HUES48 (cell line): ENCODE measurements around the gene GLYATL2.

Source experiments
- H3K27ac ChIP-seq: one replicate; pipeline ENCODE4 v1.7.0; 2013; ENCODE audit warnings: low read depth, low read length, inconsistent platforms
- H3K27me3 ChIP-seq: 2 replicates; pipeline ENCODE4 v1.6.1; 2013; ENCODE audit warnings: mild to moderate bottlenecking, low read length; ENCODE audit not compliant: control insufficient read depth, insufficient read depth
- H3K36me3 ChIP-seq: 2 replicates; pipeline ENCODE4 v1.6.1; 2013; ENCODE audit warnings: low read length; ENCODE audit not compliant: control insufficient read depth, insufficient read depth
- H3K4me1 ChIP-seq: 2 replicates; pipeline ENCODE4 v1.6.1; 2013; ENCODE audit warnings: mild to moderate bottlenecking, low read length; ENCODE audit not compliant: control insufficient read depth, insufficient read depth
- H3K4me3 ChIP-seq: 2 replicates; pipeline ENCODE4 v1.5.1; 2013; ENCODE audit warnings: mild to moderate bottlenecking, low read depth, low read length
- H3K9ac ChIP-seq: 2 replicates; pipeline ENCODE4 v1.6.1; 2013; ENCODE audit warnings: mild to moderate bottlenecking, low read depth, low read length, moderate library complexity
- H3K9me3 ChIP-seq: 2 replicates; pipeline ENCODE4 v1.6.1; 2013; ENCODE audit warnings: low read length; ENCODE audit not compliant: control insufficient read depth, insufficient read depth

GLYATL2 gene, protein sequence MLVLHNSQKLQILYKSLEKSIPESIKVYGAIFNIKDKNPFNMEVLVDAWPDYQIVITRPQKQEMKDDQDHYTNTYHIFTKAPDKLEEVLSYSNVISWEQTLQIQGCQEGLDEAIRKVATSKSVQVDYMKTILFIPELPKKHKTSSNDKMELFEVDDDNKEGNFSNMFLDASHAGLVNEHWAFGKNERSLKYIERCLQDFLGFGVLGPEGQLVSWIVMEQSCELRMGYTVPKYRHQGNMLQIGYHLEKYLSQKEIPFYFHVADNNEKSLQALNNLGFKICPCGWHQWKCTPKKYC

DNA sequence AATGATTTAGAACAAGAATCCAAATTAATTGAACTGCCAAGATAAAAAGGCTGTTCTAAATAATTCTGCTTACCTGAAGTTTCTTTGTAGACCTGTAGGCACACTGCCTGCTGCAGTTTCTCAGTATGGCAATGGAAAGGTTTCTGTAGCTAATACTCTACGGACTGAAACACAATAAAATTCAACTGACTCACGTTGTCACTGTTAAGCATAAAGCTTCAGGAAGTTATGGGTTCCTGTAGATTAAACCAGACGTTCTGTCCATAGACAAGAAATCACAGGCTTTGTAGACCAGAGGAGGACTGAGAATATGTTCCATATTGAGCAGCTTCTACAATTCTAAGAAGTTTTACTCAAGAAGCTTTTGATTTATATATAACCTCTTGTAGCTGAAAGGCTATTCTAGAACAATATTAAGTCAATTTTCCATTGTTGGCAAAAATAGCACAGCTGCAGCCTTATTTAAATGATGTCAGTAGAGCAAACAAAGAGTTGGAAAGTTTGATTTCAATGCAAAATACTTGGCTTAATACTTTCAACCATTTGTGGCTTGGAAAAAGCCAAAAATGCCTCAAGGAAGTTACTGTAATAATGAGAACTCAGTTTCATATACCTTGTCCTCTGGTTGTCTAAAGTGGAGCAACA is at the start of gene GLYATL2:
Gene GLYATL2, minus strand, starts transcription at position 344 of the 645 bp plus-strand sequence. CDS start 5,092 bp downstream, outside the sequence.
- no peak within 1 kb of the TSS for H3K4me3 ChIP-seq
- no peaks in the 10 kb centered on the region for H3K36me3 ChIP-seq
- H3K9ac ChIP-seq: no peak within 1 kb of the TSS
- H3K4me1 ChIP-seq: no peaks in the 10 kb centered on the region
- no peak within 1 kb of the TSS for H3K27ac ChIP-seq
- H3K27me3 ChIP-seq: no peaks in the 10 kb centered on the region
- peaks cover 89% of the 10 kb centered on the region for H3K9me3 ChIP-seq

DNA sequence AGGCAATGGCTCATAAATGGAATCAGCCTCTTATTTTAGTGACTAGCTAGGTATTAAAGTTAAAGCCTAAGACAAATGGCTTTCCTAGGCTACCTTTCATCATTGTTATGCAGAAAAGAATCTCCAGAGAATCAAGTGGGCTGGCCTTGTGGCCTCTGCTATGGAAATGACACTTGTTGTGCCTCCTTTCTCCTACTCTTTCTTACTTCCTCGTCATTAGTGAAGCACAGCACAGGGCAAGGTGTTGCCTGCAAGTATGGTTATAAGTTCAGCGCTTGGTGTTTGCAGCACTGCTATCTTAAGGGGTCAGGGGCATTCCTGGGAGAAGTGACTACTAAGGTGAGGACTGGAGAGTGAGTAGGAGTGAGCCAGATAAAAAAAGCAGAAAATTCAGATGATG is 49.4 kb upstream of the GLYATL2 start:
- Histone ChIP-seq H3K4me3 (no peak overlapping the region), H3K36me3 (no peaks in the 10 kb centered on the region), H3K27me3 (no peaks in the 10 kb centered on the region), H3K9me3 (peaks cover 8% of the 10 kb centered on the region; the same call in 1 of the 2 replicates), H3K27ac (no peak overlapping the region), H3K9ac (no peak overlapping the region), H3K4me1 (no peaks in the 10 kb centered on the region)

- Histone ChIP-seq H3K9me3 (peaks cover 30% of the 10 kb centered on the region), H3K4me1 (no peaks in the 10 kb centered on the region)
These were observed 44.1 kb upstream of the GLYATL2 start for GRCh38 chr11:58888579-58888978.

GRCh38 chr11:58887452-58887851 is 42.9 kb upstream of the GLYATL2 start:
- Histone ChIP-seq H3K4me3 (no peak overlapping the region), H3K36me3 (no peaks in the 10 kb centered on the region), H3K27me3 (no peaks in the 10 kb centered on the region), H3K27ac (no peak overlapping the region), H3K9ac (no peak overlapping the region), H3K4me1 (no peaks in the 10 kb centered on the region), H3K9me3 (peaks cover 38% of the 10 kb centered on the region)

More at GRCh38 chr11:58888579-58888978, 44.1 kb upstream of the GLYATL2 start:
- H3K9ac ChIP-seq: no peak overlapping the region
- H3K27ac ChIP-seq: no peak overlapping the region
- no peaks in the 10 kb centered on the region for H3K27me3 ChIP-seq
- H3K36me3 ChIP-seq: no peaks in the 10 kb centered on the region
- H3K4me3 ChIP-seq: no peak overlapping the region

- H3K27me3 ChIP-seq: no peaks in the 10 kb centered on the region
- H3K4me1 ChIP-seq: no peaks in the 10 kb centered on the region
- no peak overlapping the region for H3K9ac ChIP-seq
- no peak overlapping the region for H3K27ac ChIP-seq
- no peaks in the 10 kb centered on the region for H3K36me3 ChIP-seq
- peaks cover 56% of the 10 kb centered on the region for H3K9me3 ChIP-seq
- H3K4me3 ChIP-seq: no peak overlapping the region
These were observed 36.1 kb upstream of the GLYATL2 start for GRCh38 chr11:58880625-58881024.

DNA sequence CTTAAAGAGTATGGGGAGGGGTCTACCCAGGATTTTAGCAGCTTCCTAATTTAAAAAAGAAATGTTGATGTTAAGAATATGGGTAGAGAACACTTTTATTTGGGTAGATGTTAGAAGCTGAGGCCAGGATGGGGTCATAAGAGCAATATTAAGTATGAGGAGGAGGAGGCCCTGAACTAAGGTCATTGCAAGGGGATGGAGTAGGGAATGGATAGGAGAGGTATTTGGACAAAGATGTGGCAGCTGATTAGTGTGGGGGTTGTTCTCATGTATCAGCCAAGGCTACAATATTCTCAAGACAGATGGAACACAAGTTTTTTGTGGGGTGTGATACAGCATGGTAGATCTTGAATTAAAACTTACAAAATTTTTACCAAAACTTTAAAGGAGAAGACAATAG is 35.7 kb upstream of the GLYATL2 start:
- no peak overlapping the region for H3K27ac ChIP-seq
- no peaks in the 10 kb centered on the region for H3K27me3 ChIP-seq
- H3K9me3 ChIP-seq: peaks cover 53% of the 10 kb centered on the region
- no peaks in the 10 kb centered on the region for H3K4me1 ChIP-seq
- H3K4me3 ChIP-seq: no peak overlapping the region
- no peaks in the 10 kb centered on the region for H3K36me3 ChIP-seq
- no peak overlapping the region for H3K9ac ChIP-seq

- no peaks in the 10 kb centered on the region for H3K27me3 ChIP-seq
- H3K4me1 ChIP-seq: no peaks in the 10 kb centered on the region
- no peaks in the 10 kb centered on the region for H3K36me3 ChIP-seq
- peaks cover 74% of the 10 kb centered on the region for H3K9me3 ChIP-seq
- no peak overlapping the region for H3K9ac ChIP-seq
- H3K4me3 ChIP-seq: no peak overlapping the region
- H3K27ac ChIP-seq: no peak overlapping the region
These were observed 23.1 kb upstream of the GLYATL2 start for GRCh38 chr11:58867556-58867955.

- Histone ChIP-seq H3K9ac (no peak overlapping the region), H3K9me3 (peaks cover 79% of the 10 kb centered on the region), H3K4me3 (no peak overlapping the region), H3K36me3 (no peaks in the 10 kb centered on the region), H3K27ac (no peak overlapping the region), H3K4me1 (no peaks in the 10 kb centered on the region), H3K27me3 (no peaks in the 10 kb centered on the region)
These were observed 22.3 kb upstream of the GLYATL2 start for GRCh38 chr11:58866788-58867187.

- Histone ChIP-seq H3K27me3 (no peaks in the 10 kb centered on the region), H3K4me1 (no peaks in the 10 kb centered on the region), H3K36me3 (no peaks in the 10 kb centered on the region), H3K4me3 (no peak overlapping the region), H3K27ac (no peak overlapping the region), H3K9ac (no peak overlapping the region), H3K9me3 (peaks cover 88% of the 10 kb centered on the region)
These were observed 19.8 kb upstream of the GLYATL2 start for GRCh38 chr11:58864335-58864734.

DNA sequence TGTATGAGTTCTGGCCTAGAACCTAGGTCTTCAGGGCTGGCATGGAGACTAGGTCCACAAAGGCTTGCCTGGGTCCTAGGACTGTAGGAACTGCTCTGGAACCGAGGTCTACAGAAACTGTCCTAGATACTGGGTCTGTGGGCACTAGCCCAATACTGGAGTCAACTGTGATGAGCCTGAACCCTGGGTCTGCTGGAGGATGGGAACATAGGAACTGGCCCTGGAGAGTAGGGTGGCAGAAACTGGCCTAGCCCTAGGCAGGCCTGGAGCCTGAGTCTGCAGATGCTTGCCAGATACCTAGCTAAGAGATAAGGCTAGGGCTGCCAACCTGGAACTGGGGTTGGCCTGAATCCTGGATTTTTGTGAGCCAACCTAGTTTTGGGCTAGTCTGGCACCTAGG is 19.2 kb upstream of the GLYATL2 start:
- no peak overlapping the region for H3K27ac ChIP-seq
- H3K4me1 ChIP-seq: no peaks in the 10 kb centered on the region
- no peaks in the 10 kb centered on the region for H3K36me3 ChIP-seq
- no peak overlapping the region for H3K9ac ChIP-seq
- no peak overlapping the region for H3K4me3 ChIP-seq
- H3K9me3 ChIP-seq: peaks cover 87% of the 10 kb centered on the region
- no peaks in the 10 kb centered on the region for H3K27me3 ChIP-seq

- Histone ChIP-seq H3K4me3 (no peak overlapping the region), H3K36me3 (no peaks in the 10 kb centered on the region), H3K9me3 (peaks cover 85% of the 10 kb centered on the region), H3K27me3 (no peaks in the 10 kb centered on the region), H3K4me1 (no peaks in the 10 kb centered on the region), H3K27ac (no peak overlapping the region), H3K9ac (no peak overlapping the region)
These were observed 17.0 kb upstream of the GLYATL2 start for GRCh38 chr11:58861533-58861932.
